NCI-H510A (cell line): Measurements from ENCODE around the gene STARD5.

ENCODE experiments used
- DNase-seq: peaks from one replicate; lab custom pipeline; 2025; lab: John Stamatoyannopoulos, UW

Gene STARD5

DNA sequence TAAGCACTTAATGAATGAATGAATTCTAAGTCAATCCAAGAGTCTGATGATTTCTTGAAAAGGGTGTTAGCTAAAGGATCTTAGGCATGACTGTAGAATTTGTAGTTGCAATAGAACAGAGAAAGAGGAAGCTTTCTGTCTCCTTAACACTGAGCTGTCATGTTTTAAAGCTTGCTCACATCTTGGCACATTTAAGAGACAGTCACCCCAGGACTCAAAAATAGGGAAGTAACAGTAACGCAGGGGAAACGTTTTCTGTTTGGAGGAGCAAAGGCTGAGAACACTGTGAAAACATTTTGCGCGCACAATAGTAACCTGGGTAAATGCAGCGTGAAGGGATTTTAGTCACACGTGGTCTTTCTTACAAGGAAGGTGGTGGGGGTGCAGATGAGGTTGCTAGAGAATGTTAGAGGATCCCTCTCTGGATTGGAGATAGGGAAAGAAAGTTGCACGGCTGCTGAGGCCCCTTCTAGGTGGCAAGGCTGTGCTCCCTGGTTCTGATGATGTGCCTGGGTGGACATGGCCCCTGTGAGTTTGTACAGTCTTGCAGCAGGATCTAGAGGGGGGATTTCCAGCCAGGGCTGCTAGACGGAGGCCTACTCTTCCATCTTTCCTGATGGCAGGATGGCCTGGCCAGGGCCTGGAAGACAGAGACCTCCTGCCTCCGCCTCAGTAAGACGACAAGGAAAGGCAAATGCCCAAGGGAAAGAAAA, 12.0 kb downstream of the STARD5 start:
- DNase-seq = no peak

DNA sequence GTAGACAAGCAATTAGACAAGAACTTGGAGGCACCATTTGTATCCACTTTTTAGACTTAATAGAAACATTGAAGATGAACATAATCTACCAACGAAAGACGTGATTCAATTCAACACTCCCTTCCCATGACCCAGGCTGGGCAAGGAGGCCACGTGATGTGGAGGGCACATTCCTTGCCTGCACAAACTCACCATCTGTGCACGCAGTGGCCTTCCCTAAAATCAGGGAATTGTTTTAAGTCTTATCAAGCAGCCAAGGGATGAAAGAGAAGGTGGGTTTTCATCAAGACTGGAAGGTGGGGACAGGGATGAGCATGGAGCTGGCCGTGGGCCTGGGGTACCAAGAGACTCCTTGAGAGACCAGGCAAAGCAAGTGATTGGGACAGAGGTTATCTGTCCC, 13.5 kb downstream of the STARD5 start:
- DNase-seq = no peak

DNA sequence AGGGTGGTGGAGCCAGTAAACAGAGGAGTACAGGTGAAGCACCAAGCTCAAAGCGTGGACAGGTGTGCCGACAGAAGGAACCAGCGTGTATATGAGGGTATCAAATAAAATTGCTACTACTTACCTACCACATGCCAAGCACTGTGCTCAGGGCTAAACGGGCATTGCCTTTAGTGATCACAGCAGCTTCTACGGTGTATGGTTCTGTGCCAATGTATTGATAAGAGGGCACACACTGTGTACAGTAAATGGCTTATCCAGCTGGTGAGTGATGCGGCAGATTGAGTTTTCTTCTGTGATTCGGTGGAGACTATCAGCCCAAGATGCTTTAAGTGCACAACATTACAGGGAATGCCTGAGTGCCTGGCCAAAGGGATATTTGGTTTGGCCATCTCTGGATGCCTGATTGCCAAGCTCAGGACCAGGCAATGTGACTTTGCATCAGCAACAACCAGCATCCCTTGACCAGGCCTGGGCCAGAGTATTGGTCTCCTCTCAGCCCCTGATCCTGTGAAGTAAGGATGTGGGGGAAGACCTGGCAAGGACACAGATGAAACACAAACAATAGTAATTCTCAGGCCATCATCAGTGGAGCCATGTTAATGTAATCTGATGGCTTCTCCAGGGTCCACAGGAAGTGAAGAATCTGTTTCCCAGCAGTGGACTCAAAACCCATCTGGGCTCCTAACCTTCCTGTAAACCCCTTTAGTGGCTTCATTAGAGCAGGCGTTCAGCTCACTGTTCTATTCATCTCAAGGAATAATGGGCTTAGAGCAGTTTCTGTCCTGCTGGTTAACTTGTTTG, 14.1 kb downstream of the STARD5 start:
- DNase-seq = no peak

DNA sequence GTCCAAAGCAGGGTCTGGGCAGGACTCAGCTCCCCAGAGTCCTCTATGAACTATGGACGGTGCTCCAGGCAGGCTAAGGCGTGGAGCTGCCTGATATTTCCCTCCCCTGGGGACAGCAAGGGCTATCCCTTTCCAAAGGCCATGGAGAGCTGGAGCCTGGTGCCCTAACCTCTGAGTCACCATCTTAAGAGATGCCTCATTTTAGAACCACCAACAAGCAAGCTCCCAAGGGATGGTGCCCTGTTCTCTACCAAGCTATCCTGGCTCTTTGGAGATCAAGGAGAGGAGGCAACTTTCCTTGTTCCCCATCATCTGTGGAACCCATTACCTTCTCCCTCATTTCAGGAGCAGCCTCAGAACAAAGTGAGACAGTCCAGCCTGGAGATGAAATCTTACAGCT, 15.7 kb downstream of the STARD5 start:
- DNase-seq = no peak

DNA sequence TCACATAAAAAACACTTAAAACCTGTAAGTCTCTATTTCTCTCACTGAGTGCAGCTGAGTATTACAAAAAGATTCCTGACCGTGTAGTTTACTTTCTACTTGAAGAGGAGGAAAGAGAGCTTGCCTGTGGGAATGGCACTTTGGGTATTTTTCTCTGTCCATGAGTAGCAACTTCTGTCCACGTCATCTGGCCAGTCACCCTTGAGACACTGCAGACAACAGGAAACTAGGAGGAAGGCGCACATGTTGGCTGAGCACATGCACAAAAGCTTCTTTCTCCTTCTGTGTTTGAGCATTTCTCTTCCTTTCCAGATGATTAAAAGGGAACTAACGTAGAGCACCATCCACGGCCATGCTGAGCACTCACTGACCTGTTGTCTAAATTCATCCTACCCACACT, 19.7 kb downstream of the STARD5 start:
- DNase-seq = no peak

DNA sequence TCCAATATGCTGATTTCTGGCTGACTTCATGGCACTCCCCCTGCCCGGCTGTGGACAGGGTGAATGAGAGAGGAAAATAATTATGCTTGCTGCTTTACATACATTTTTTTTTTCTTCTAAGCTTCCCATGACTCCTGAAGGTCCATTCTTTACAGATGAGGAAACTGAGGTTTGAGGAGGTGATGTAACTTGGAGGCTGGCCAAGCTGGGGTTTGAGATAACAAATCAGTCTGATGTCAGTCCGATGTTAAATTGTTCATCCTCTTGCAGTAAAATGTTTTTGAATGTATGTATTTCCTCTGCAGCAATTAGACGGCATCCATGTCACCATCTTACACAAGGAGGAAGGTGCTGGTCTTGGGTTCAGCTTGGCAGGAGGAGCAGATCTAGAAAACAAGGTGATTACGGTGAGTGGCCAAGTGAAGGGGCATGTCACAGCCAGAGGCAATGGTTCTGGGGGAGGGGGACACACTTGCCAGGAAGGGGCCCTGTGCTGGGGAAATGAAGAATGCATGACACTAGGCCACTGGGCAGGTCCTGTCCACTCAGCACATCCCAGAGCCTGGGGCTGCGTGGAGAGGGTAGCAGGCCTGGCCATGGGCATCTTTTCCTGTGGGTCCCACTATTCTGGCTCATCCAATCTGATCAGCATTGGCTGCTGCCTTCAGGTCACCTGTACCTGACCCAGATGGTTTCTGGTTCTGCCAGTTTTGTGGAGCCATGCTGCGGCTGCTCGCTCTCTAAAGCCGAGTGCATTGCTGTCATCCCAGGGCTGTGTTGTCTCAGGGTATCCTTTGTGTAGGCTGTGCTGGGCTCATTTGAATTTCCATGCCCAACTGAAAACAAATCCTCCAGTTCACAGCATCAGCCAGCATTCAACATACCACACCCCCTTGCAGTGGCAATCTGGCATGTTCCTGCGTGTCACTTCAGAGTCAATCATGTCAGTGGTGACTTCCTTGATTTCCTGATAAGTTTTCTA, 20.4 kb downstream of the STARD5 start:
- DNase-seq = no peak

DNA sequence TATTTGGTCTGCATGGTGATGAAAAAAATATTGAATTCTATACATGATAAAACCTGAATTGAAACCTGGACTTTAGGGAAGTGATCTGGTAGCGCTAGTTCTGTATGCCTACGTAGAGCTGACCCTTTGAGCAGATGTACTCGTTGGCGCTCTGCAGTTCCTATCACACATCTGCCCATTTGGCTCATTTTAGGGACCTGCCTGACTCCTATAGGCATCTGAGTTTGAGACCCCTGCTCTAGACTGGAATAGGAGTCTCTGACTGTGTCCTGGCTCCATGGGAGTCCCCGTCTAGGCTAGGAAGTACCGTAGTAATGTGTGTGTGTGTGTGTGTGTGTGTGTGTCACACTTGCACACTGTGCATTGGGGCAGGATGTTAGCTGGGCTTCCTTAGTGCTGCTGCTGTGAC, 21.2 kb downstream of the STARD5 start:
- DNase-seq = no peak

DNA sequence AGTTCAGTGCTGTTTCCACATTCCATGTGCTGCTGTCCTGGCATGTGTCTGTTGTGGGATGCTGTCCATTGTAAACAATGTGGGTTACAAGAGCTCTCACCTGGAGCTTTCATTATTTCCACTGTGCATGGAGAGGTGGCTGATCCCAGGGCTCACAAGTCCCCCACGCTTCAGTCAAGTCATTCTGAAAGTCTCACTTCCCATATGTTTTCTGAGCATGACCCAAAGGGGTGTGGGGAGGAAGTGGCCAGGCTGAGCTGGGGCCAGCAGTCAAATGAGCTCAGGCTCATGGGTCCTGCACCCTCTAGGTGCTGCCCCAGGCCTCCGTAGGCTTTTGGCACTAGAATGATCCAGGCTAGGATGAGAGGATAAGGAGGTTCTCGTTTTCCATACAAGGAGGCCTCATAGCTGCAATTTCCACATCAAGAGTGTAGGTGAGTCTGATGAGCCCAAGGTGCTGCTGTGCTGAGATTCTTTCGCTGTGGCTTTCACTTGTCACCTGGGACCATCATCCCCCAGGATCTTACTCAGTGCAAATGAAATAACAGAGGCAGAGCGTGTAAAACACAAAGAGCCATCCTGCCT, 22.0 kb downstream of the STARD5 start:
- no peak for DNase-seq

DNA sequence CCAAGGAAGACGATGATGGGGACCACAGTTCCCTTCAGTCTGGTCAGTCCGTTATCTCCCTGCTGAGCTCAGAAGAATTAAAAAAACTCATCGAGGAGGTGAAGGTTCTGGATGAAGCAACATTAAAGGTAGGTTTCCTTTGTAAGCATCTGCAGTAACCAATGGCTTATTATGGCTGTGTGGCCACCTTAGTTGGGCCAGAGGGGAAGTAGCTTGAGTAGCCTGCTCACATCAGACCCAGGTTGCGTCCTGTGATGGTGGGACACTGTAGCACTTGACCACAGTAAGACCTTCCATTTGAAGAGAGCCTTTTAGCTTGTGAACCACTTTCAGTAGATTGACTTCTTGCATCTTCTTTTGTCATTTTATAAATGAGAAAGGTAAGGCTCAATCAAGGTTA, 22.6 kb downstream of the STARD5 start:
- no peak for DNase-seq

DNA sequence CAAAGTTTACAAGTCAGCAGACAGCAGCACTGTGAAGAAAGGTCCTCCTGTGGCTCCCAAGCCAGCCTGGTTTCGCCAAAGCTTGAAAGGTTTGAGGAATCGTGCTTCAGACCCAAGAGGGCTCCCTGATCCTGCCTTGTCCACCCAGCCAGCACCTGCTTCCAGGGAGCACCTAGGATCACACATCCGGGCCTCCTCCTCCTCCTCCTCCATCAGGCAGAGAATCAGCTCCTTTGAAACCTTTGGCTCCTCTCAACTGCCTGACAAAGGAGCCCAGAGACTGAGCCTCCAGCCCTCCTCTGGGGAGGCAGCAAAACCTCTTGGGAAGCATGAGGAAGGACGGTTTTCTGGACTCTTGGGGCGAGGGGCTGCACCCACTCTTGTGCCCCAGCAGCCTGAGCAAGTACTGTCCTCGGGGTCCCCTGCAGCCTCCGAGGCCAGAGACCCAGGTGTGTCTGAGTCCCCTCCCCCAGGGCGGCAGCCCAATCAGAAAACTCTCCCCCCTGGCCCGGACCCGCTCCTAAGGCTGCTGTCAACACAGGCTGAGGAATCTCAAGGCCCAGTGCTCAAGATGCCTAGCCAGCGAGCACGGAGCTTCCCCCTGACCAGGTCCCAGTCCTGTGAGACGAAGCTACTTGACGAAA, 24.2 kb downstream of the STARD5 start:
- no peak for DNase-seq

DNA sequence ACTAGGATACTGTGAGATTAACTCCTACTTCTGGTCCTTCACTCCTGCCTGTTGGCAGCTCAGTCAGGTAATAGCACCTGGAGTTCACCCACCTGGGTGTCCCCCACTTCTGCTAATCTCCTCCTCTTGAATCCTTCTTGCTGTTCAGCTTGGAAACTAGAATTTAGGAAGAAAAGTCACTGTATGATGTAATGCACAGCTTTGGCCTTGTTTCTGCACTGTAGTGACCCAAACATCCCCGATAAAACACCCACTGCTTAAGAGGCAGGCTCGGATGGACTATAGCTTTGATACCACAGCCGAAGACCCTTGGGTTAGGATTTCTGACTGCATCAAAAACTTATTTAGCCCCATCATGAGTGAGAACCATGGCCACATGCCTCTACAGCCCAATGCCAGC, 24.8 kb downstream of the STARD5 start:
- no peak for DNase-seq

DNA sequence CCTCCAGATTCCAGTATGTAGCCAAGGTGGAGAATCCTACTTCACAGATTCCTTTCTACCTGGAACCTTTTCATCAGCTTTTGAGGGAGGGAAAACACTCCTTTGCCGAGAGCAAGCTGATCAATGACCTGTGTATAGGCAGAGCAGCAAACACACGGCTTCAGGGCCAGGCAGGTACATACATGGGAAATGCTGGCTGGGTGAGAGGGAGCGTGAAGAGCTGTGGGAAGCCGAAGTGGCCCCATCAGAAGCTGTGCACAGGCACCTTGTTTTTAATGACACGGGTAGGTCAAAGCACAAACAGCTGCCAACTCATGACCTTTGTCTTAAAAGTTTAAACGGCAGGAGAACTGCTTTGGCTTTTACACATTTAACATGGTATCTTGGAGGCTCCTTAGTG, 25.3 kb downstream of the STARD5 start:
- DNase-seq = no peak

DNA sequence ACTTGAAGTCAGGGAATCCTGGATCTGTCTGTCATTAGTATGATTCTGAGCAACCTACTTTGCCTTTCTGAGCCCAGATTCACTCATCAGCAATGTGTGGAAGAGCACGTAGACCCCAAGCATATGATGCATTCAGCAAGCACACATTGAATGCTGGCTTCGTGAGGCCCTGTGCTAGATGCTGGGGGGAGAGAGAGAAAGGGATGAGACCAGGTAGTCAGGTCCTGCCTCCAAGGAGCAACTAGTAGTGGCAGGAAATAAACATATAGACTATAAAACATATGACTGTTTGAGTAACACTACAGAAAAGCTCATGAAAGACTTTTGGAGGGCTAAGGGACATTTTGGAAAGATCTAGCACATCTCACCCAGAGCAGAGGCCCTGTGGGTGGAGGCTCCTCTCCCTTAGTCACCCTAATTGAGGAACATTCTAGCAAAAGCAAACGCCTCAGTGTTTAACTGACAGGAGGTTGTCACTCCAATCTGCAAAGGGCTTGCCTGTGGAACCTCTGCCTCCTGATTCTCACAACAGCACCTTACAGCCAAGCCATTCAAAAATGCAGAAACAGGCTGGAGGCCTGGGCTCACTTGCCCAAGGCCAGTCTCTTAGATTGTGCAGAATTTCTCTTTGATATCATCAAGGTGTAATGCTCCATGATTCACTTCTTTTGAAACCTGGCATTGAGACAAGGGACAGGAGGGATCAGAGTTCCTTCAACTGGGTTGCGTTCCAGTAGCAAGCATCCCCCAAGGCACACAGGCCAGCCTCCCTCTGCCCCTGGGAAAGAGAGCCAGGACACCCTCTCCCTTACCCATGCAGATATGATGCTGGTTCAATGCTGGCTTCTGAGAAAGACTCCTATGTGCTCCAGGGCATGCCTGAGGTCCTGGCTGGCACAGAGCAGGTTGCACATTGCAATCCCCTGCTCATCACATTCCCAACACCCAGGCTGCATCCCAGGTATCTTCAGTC, 26.1 kb downstream of the STARD5 start:
- DNase-seq = no peak

DNA sequence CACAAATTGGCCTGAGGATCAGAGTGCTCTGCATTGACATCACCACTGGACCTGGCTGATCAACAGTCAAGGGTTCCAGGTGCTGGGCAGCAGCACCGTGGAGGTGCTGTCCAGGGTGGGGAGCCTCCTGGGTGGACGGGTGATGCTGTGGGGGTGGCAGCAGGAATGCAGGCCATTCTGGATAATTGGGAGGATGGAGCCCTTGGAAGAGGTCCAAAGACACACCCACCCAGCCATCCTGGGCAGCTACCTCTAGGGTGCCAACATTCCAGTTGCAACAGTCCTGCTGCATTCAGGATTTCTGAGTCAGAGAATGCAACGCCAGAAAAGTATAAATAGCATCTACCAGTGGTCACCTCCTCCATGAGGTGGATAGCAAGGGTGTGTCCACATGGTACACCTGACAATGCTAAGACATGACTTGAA, 26.8 kb downstream of the STARD5 start:
- DNase-seq = no peak

DNA sequence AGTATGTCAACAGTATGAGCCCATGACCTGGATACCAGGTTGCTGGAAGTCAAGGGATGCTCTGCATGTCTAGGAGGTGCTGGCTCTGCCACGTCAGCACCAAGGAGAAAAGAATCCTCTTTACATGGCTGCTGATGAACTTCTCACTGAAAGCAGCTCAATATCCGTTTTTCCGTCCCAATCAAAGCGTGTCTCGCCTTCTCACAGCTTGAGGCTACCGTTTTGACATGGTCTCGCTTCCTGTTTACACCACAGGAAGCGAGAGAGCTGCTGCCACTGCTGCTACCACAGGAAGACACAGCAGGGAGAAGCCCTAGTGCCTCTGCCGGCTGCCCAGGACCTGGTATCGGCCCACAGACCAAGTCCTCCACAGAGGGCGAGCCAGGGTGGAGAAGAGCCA, 27.3 kb downstream of the STARD5 start:
- DNase-seq = no peak

DNA sequence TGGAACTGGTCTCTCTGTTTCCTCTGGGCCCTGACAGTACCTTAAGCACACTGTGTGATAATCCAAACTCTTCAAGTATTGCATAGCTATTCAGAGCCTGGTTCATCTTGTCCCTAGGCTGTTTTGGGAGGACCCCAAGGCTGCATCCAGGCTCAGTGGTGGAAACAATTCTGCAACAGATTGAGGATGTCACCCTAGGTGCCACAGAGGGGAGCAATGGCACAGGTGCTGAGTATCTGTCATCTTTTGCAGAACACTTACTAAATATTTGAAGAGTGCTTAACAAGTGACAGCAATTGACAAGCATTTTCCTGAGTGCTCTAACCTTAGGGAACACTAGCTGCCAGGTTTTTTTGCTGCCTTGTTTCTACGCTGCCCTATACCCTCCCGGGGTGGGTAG, 27.8 kb downstream of the STARD5 start:
- no peak for DNase-seq

DNA sequence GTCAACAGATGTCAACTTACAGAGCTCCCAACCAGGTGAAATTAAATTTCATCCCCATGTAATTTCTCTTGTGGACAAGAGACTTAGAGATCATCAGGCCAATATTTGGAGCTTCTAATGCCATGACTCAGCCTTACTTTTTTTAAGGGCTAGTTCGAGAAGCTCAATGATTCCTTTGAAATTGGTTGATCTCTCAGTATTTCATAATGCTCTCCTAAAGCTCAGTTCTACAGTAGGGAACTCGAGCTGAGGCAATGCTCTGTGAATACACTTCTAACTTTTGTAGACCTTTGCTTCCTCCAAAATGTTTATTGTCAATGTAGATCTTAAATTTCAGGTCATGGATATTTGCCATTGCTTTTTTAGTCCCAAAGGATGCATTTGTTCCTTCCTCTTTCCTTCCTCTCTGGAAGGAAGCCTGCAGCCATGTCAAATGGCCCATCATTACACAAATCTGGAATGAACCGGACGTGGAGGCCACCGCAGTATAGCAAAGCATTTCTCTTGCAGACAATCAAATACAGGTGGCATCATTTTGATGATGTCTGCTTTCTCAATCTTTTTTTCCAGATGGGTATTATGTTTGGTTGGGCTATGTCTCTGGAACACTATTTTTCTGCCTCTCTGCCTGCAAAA, 28.3 kb downstream of the STARD5 start:
- no peak for DNase-seq

DNA sequence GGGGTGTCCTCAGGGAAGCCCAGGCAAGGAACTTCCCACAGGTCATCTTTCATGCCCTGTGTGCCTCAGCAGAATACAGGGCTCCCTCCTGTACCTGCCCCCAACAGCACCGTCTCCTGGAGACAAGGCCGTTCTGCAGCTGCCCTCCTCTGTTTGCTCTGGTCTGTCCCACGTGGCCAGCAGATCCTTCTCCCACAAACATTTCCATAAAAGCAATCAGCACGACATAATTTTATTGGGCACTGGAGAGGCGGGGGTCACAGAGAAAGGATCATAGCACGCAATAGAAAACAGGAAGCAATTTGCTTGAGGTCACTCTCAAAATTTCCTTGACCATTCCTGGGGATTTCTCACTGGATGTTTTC, 29.4 kb downstream of the STARD5 start:
- no peak for DNase-seq

DNA sequence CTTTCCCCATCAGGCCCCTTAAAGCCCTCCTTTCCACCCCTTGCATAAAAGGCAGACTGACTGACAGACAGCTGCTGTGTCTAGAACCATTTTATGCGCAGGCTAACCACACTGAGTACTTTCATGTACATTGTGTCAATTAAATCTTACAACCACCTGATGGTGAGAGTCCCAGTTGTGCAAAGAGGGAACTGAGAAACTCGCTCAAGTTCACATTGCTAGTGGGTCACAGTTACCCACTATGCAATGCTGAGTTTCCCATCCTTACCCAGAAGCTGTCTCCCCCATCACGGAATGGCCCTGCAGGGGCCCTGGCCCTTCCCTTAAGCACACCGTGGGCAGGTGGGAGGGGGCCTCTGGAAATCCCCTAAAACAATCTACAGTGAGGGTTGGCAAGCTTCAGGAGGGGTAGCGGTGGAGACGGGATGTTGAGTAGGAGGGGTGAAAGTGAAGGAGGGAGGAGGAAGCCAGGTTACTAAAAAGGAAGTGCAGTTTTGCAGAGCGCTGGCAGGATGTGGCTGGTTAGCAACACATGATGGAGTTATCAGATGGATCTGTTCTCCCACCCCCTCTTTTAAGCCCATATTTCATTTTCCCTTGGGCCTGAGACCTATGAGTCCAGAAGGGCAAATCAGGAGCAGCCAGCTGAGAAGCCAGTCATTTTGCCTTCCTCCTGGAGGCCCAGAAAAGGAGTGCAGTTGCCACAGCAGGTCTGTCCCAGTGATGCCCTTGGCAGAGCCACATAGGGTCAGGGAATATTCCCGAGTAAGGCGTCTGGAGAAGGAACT, 30.0 kb downstream of the STARD5 start:
- DNase-seq = no peak
